ENCODE data around the gene CPNE2. TPM values are rescaled to one million over a fixed set of nuclear protein-coding genes. Genes with fewer than 3 reads are reported as not detected.

CPNE2 gene
- total RNA-seq, 4 donors from 2014 or later = 12.5 to 18.9 (median 14.9) TPM

DNA sequence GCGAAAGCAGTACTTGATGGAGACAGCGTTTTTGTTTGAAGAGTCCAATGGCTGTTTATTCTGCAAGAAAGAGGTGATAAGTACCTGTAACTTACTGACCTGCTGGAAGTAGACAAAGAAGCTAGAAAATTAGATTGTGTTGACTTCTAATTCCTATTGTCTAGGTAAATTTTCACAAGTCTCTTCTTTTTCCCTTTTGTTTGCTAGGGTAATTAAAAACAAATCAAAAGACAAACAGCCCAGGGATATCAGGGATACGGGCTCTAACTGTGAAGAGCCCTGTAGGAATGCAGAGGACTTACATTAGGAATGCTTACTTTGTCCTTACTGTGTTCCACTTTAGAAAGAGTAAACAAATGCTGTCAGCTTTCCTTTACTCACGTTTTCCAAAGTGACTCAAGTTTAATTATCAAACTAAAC, 86.4 kb downstream of the CPNE2 start:
- no peak overlapping the region for H3K4me3 ChIP-seq (ENCODE audit: low read depth, poor library complexity, severe bottlenecking)
- TF ChIP-seq, protein P1, sequence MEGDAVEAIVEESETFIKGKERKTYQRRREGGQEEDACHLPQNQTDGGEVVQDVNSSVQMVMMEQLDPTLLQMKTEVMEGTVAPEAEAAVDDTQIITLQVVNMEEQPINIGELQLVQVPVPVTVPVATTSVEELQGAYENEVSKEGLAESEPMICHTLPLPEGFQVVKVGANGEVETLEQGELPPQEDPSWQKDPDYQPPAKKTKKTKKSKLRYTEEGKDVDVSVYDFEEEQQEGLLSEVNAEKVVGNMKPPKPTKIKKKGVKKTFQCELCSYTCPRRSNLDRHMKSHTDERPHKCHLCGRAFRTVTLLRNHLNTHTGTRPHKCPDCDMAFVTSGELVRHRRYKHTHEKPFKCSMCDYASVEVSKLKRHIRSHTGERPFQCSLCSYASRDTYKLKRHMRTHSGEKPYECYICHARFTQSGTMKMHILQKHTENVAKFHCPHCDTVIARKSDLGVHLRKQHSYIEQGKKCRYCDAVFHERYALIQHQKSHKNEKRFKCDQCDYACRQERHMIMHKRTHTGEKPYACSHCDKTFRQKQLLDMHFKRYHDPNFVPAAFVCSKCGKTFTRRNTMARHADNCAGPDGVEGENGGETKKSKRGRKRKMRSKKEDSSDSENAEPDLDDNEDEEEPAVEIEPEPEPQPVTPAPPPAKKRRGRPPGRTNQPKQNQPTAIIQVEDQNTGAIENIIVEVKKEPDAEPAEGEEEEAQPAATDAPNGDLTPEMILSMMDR (IDR thresholded peaks at IDR 0.05) = no peak
- intact Hi-C loops (cut with DNase I; ENCODE audit: low total_unique reads) = no loop called here
- 74 to 77% methylated on average over 4 of the region's 4 CpGs for WGBS, 2 donors
- no peak for DNase-seq (ENCODE audit: low spot score in 2 of 2)

DNA sequence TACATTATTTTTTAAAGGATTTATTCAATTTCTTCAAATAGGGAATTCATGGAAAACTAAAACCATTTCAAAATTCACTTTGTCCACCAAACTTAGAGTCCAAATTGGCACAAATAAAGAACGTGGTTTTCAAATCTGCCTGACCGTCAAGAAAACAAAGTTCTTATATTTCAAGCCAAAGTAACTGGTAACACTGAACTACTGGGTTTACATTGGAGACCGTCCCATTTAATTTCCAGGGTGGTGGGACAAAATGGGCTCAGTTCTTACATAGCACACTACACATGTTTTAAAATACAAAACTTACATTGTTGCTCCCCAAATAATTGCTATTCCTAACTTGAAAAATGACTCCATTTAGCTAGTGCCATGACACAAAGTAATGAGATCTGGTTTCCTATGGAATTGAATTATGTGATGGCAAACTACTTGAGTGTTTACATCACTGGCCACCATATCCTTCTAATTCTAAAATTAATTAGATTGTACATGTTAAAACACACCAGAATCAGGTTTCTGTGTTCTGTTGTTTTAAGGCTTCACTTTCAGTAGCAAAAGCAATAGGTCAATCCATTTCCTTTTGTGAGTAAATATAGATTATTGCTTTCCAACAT, 86.9 kb downstream of the CPNE2 start:
- intact Hi-C loops (cut with DNase I; ENCODE audit: low total_unique reads) = no loop called here
- no peak overlapping the region for H3K4me3 ChIP-seq (ENCODE audit: low read depth, poor library complexity, severe bottlenecking)
- DNase-seq (ENCODE audit: low spot score in 2 of 2) = no peak
- 77 to 84% methylated on average over 3 of the region's 3 CpGs for whole genome bisulfite sequencing, 2 donors
- no peak for TF ChIP-seq POLR2A (IDR thresholded peaks at IDR 0.05)
- TF ChIP-seq, protein P1 (IDR thresholded peaks at IDR 0.05) = no peak

DNA sequence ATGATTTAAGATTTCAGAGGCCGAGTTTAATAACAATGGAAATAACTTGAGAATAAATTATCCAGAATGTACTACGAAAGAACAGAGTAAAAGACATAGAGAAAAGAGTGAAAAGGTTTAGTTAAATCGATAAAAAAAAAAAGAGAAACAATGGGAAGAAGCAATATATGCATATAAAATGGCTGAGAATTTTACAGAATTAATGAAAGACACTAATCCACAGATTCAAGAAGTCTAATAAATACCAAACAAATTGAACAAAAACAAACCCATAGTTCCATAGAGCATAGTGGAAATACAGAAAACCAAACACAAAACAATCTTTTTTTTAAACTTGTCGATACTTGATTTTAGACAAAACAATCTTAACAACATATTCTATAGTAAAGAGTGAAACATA, 91.7 kb downstream of the CPNE2 start:
- intact Hi-C loops (cut with DNase I; ENCODE audit: low total_unique reads) = no loop called here
- no peak for DNase-seq (ENCODE audit: low spot score in 2 of 2)
- WGBS, 2 donors = 92 to 94% methylated on average over 4 of the region's 4 CpGs
- no peak overlapping the region for H3K4me3 ChIP-seq (ENCODE audit: low read depth, poor library complexity, severe bottlenecking)
- TF ChIP-seq, protein P1 (IDR thresholded peaks at IDR 0.05) = no peak
- no peak for TF ChIP-seq POLR2A (IDR thresholded peaks at IDR 0.05)

DNA sequence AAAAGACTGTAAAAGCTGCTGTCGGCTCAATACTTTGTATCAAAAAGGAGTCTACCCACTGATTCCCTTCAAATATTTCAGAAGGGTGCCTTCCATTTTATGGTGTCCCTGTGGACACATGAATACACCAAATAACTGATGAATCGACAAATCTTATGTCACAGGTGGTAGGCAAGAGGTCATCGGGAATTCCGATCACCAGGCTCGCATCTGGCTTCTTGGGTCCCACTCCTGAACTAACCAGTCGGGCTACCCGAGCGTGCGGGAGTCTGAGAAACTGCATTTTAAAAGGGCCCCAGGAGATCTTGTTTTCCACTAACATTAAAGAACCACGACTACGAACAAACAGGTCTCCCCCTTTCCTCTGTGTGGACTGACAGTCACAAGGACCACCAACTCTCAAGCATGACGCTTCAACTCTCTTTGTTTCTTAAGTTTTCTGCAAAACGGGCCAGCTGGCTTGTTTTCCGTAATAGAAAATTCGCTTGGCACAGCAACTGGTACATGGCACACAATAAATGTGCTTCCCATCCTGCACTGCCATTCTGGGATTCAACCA, 92.6 kb downstream of the CPNE2 start:
- 19 to 23% methylated on average over 15 of the region's 15 CpGs for WGBS, 2 donors
- intact Hi-C loops (cut with DNase I; ENCODE audit: low total_unique reads) = no loop called here
- TF ChIP-seq, protein P1 (IDR thresholded peaks at IDR 0.05) = no peak
- no peak for TF ChIP-seq POLR2A (IDR thresholded peaks at IDR 0.05)
- H3K4me3 ChIP-seq (ENCODE audit: low read depth, poor library complexity, severe bottlenecking) = peak overlapping the region; percentile 98
- DNase-seq (ENCODE audit: low spot score in 2 of 2) = no peak

DNA sequence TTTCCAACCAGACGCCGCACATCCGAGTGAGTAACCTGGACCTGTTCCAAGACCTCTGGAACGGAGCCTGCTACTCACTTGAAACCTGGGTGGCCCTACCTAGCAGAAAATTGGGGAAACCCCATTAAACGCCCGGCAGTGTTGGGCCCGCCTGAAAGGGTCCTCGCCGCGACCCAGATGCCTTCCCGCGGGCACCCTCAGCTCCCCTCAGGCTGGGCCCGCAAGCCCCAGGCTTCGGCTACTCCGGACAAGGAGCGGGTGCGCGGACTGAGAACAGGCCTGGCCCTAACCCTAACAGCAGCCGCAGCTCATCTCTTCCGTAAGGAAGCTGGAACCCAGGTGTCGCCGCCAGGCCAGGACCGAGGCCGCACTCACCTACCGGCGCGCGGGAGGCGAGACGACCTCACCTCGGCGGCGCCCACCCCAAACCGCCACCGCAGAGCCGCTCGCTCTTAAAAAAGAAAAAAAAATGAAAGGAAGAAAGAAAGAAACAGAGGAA, 93.1 kb downstream of the CPNE2 start:
- peak overlapping the region; percentile 98 for H3K4me3 ChIP-seq (ENCODE audit: low read depth, poor library complexity, severe bottlenecking)
- peak; percentile 56 to 90 for DNase-seq (ENCODE audit: low spot score in 2 of 2)
- intact Hi-C loops (cut with DNase I; ENCODE audit: low total_unique reads) = no loop called here
- TF ChIP-seq, protein P1 (IDR thresholded peaks at IDR 0.05) = no peak
- no peak for TF ChIP-seq POLR2A (IDR thresholded peaks at IDR 0.05)
- WGBS, 2 donors = 0 to 1% methylated on average over 29 to 36 of the region's 37 CpGs

Data from lower leg skin (tissue), 4 donors.